Tibial artery (tissue), 4 donors: ENCODE results near the gene MYDGF.

Experiments used
- DNase-seq, 2 donors: peaks; one replicate each; pipeline ENCODE4 v3.0.0-alpha.2; 2019
- H3K27ac ChIP-seq, 2 donors: fragments of 200-600 bp; sonication (generic) in 1 of 2; 1 replicate in 1 of 2; 2 replicates in 1 of 2; pipeline ENCODE4 v1.5.1; 2018 to 2019; ENCODE audit warnings: mild to moderate bottlenecking in 1 of 2
- H3K27me3 ChIP-seq, 2 donors: fragments of 200-600 bp; sonication (generic) in 1 of 2; one replicate each; pipeline versions ENCODE4 v1.5.1 to v1.6.0; 2016 to 2019
- H3K36me3 ChIP-seq, 3 donors: fragments of 200-600 bp; sonication (generic) in 2 of 3; one replicate each; pipeline ENCODE4 v1.5.1; 2016 to 2019; ENCODE audit warnings: mild to moderate bottlenecking in 2 of 3
- H3K4me1 ChIP-seq, 4 donors: fragments of 200-600 bp; sonication (generic) in 2 of 4; 1 replicate in 3 of 4; 2 replicates in 1 of 4; pipeline ENCODE4 v1.5.1; 2016 to 2019
- H3K4me3 ChIP-seq, 2 donors: fragments of 200-600 bp; sonication (generic) in 1 of 2; 1 replicate in 1 of 2; 2 replicates in 1 of 2; pipeline ENCODE4 v1.5.1; 2018 to 2019; ENCODE audit warnings: mild to moderate bottlenecking in 2 of 2
- H3K9me3 ChIP-seq, 3 donors: fragments of 200-600 bp; sonication (generic) in 1 of 3; one replicate each; pipeline ENCODE4 v1.5.1; 2016 to 2019
- intact Hi-C: fragments of 100-400 bp; cut with DNase I; formaldehyde crosslinking; loops from one replicate; pipeline ENCODE4 v1.15.0; 2023; ENCODE audit warnings: low total_unique reads
- TF ChIP-seq, protein P1 (sequence below), 2 experiments: fragments of 200-600 bp in 1 of 2; fragments of 450-650 bp in 1 of 2; IDR thresholded peaks; one replicate each; pipeline ENCODE4 v1.5.1; 2017 to 2019; ENCODE audit warnings: antibody characterized with exemption in 2 of 2, mild to moderate bottlenecking in 1 of 2, moderate library complexity in 1 of 2

Gene MYDGF

DNA sequence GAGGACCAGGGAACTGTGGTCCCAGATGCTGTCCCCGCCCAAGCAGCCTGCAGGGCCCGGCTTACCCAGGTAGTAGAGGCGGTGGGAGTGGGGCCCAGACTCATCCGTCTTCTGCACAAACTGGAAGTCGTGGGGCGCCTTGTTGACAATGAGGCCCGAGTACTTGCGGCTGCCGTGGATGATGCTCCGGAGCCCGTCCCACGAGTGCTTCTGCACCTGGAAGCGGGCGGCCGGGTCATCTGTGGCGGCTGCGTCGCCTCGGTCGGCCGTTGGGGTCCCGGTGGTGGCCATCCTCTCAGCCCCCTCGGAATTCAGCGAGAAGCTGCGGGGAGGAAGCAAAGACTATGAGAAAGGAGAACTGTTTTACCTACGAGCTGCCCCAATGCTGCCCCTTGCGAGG lies 43.9 kb upstream of the MYDGF start:
- Histone ChIP-seq H3K36me3 (peaks cover 46 to 91% (median 89%) of the 10 kb centered on the region in 3 donors), H3K27ac (peak overlapping the region in 1 of 2 donors; percentile 64), H3K4me1 (peaks cover 0 to 44% (median 27%) of the 10 kb centered on the region in 4 donors), H3K4me3 (no peak overlapping the region), H3K9me3 (no peaks in the 10 kb centered on the region), H3K27me3 (no peaks in the 10 kb centered on the region)
- no peak for DNase-seq
- TF ChIP-seq, protein P1, sequence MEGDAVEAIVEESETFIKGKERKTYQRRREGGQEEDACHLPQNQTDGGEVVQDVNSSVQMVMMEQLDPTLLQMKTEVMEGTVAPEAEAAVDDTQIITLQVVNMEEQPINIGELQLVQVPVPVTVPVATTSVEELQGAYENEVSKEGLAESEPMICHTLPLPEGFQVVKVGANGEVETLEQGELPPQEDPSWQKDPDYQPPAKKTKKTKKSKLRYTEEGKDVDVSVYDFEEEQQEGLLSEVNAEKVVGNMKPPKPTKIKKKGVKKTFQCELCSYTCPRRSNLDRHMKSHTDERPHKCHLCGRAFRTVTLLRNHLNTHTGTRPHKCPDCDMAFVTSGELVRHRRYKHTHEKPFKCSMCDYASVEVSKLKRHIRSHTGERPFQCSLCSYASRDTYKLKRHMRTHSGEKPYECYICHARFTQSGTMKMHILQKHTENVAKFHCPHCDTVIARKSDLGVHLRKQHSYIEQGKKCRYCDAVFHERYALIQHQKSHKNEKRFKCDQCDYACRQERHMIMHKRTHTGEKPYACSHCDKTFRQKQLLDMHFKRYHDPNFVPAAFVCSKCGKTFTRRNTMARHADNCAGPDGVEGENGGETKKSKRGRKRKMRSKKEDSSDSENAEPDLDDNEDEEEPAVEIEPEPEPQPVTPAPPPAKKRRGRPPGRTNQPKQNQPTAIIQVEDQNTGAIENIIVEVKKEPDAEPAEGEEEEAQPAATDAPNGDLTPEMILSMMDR (IDR thresholded peaks at IDR 0.05) = no peak
- intact Hi-C loops = no loop called here

DNA sequence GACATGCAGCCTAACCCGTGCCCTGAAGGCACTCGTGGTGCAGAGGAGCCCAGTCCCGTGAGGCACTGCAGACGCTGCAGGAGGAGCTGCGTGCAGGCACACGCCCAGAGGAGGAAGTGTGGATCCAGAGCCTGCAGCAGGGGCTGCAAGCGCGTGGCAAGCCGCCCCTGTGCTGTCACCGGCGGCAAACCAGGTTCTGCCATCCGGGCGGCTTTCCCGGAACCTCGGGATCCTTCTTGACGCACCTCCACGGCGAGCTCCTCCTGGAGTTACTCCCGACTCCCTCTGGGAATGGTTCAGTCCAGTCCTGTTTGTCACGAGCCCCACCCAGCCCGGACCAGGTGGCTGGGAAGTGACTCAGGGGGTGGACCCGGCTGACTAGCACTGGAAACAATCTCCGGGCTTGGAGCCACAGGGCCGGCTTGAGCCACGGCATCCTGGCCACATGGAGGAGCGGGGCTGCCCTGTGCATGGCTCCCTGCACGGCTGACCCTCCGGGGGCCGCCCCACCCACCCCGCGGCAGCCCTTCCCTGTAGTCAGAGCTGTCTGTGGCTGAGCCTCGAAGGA lies 43.3 kb upstream of the MYDGF start:
- TF ChIP-seq, protein P1 (IDR thresholded peaks at IDR 0.05) = no peak
- intact Hi-C loops = no loop called here
- peak overlapping the region in 1 of 2 donors; percentile 10 for H3K4me3 ChIP-seq
- H3K36me3 ChIP-seq = peaks cover 42 to 90% (median 83%) of the 10 kb centered on the region in 3 donors
- H3K9me3 ChIP-seq = no peaks in the 10 kb centered on the region
- peaks cover 0 to 49% (median 27%) of the 10 kb centered on the region in 4 donors for H3K4me1 ChIP-seq
- peak; percentile 66 to 87 for DNase-seq
- peak overlapping the region; percentile 55 to 64 for H3K27ac ChIP-seq
- H3K27me3 ChIP-seq = no peaks in the 10 kb centered on the region

DNA sequence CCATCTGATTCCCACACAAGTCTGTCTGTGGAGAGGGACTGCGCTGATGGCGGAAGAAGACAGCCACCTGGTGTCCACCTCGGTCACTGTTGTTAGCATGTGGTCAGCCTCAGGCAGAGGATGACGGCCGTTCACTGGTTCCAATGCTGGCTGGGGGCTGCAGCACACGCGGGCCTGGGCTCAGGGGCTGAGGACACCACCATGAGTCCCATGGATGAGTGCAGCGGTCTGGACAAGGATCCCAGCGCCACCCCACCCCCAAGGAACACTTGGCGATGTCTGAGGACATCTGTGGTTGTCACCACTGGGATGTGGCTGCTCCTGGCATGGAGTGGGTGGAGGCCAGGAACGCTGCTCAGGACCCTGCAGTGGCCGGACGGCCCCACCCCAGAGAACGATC lies 42.6 kb upstream of the MYDGF start:
- H3K9me3 ChIP-seq = no peaks in the 10 kb centered on the region
- peaks cover 36 to 87% (median 77%) of the 10 kb centered on the region in 3 donors for H3K36me3 ChIP-seq
- no peak for DNase-seq
- TF ChIP-seq, protein P1 (IDR thresholded peaks at IDR 0.05) = no peak
- peak overlapping the region; percentile 55 to 64 for H3K27ac ChIP-seq
- peaks cover 0 to 56% (median 33%) of the 10 kb centered on the region in 4 donors for H3K4me1 ChIP-seq
- intact Hi-C loops = no loop called here
- H3K27me3 ChIP-seq = no peaks in the 10 kb centered on the region
- no peak overlapping the region for H3K4me3 ChIP-seq

DNA sequence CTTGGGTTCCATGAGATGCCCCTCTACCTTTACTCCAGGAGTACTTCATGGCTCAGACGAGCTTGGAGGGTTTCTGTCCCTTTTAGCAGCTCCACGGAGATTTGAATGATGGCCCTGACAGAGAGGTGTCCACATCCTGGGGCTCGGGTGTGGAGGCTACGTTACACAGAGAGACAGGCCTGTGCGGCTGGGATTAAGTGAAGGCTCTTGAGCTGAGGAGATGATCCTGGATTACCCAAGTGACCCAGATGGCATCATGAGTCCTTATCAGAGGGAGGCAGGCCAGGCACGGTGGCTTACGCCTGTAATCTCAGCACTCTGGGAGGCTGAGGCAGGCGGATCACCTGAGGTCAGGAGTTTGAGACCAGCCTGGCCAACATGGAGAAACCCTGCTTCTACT lies 41.1 kb upstream of the MYDGF start:
- Histone ChIP-seq H3K36me3 (peaks cover 34 to 72% (median 70%) of the 10 kb centered on the region in 3 donors), H3K9me3 (no peaks in the 10 kb centered on the region), H3K4me3 (no peak overlapping the region), H3K27me3 (no peaks in the 10 kb centered on the region), H3K27ac (no peak overlapping the region), H3K4me1 (peaks cover 0 to 66% (median 39%) of the 10 kb centered on the region in 4 donors)
- TF ChIP-seq, protein P1 (IDR thresholded peaks at IDR 0.05) = no peak
- no peak for DNase-seq
- intact Hi-C loops = no loop called here

DNA sequence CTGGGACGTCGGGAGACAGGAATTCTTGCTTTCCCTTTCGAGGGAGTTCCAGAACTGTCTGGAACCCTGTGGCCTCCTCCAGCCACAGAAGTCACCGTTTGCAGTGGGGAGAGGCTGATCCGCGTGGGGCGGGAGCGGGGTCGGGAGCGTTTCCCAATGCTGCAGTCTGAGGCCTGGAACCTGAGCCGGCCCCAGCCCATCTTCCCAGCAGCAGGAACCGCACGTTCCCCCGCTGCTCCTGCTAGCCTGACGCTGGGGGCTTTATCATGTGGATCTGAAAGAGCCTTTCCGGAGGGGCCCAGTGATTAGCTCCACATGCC lies 40.1 kb upstream of the MYDGF start:
- H3K36me3 ChIP-seq = peaks cover 39 to 69% (median 68%) of the 10 kb centered on the region in 3 donors
- intact Hi-C loops = no loop called here
- DNase-seq = no peak
- TF ChIP-seq, protein P1 (IDR thresholded peaks at IDR 0.05) = no peak
- peak overlapping the region; percentile 36 to 42 for H3K27ac ChIP-seq
- H3K4me1 ChIP-seq = peaks cover 0 to 63% (median 40%) of the 10 kb centered on the region in 4 donors
- H3K9me3 ChIP-seq = no peaks in the 10 kb centered on the region
- no peak overlapping the region for H3K4me3 ChIP-seq
- no peaks in the 10 kb centered on the region for H3K27me3 ChIP-seq
